H9 (cell line): Measurements from ENCODE around the gene CDO1. TPM values are rescaled to one million over a fixed set of nuclear protein-coding genes. Genes with fewer than 3 reads are reported as not detected.

ENCODE experiments used
- DNase-seq: peaks from one replicate; pipeline ENCODE4 v3.0.0-alpha.2; 2017
- H2AFZ ChIP-seq: one replicate; pipeline ENCODE4 v1.6.1; 2013; ENCODE audit warnings: mild to moderate bottlenecking, low read length, control low read depth, moderate library complexity
- H2AK5ac ChIP-seq: 2 replicates; pipeline ENCODE4 v1.6.1; 2013; ENCODE audit warnings: low read length, control low read depth, mixed read lengths; ENCODE audit not compliant: insufficient read length
- H2BK120ac ChIP-seq: one replicate; pipeline ENCODE4 v1.6.1; 2013; ENCODE audit warnings: low read depth, mild to moderate bottlenecking, low read length, control low read depth, inconsistent platforms; ENCODE audit not compliant: poor library complexity, severe bottlenecking
- H2BK12ac ChIP-seq: 2 replicates; pipeline ENCODE4 v1.6.1; 2013; ENCODE audit warnings: low read length, control low read depth, mixed read lengths, low read depth; ENCODE audit not compliant: insufficient read length
- H2BK15ac ChIP-seq: 2 replicates; pipeline ENCODE4 v1.6.1; 2013; ENCODE audit warnings: low read depth, low read length, control low read depth
- H2BK20ac ChIP-seq: one replicate; pipeline ENCODE4 v1.6.1; 2013; ENCODE audit warnings: low read depth, mild to moderate bottlenecking, low read length, control low read depth, inconsistent platforms; ENCODE audit not compliant: poor library complexity, severe bottlenecking
- H2BK5ac ChIP-seq: 2 replicates; pipeline ENCODE4 v1.6.1; 2013; ENCODE audit warnings: low read length, control low read depth, mixed read lengths; ENCODE audit not compliant: insufficient read length
- H3K14ac ChIP-seq: 2 replicates; pipeline ENCODE4 v1.6.1; 2013; ENCODE audit warnings: low read length, control low read depth; ENCODE audit not compliant: insufficient read depth
- H3K18ac ChIP-seq: 2 replicates; pipeline ENCODE4 v1.6.1; 2013; ENCODE audit warnings: low read depth, mild to moderate bottlenecking, mixed read lengths, low read length, control low read depth; ENCODE audit not compliant: insufficient read length
- H3K23ac ChIP-seq: 2 replicates; pipeline ENCODE4 v1.6.1; 2013; ENCODE audit warnings: low read length, control low read depth, mixed read lengths, low read depth; ENCODE audit not compliant: insufficient read length
- H3K23me2 ChIP-seq: 2 replicates; pipeline ENCODE4 v1.6.1; 2013; ENCODE audit warnings: low read depth, mild to moderate bottlenecking, mixed read lengths, low read length, control low read depth; ENCODE audit not compliant: insufficient read length, poor library complexity, severe bottlenecking
- H3K27ac ChIP-seq: 2 replicates; pipeline ENCODE4 v1.5.1; 2013; ENCODE audit warnings: low read length, control low read depth, mixed read lengths, low read depth; ENCODE audit not compliant: insufficient read length
- H3K27me3 ChIP-seq: 2 replicates; pipeline ENCODE4 v1.6.1; 2013; ENCODE audit warnings: low read length, control low read depth, inconsistent platforms; ENCODE audit not compliant: insufficient read depth
- H3K4ac ChIP-seq: 2 replicates; pipeline ENCODE4 v1.6.1; 2013; ENCODE audit warnings: low read depth, mild to moderate bottlenecking, control low read depth, inconsistent platforms, low read length, moderate library complexity
- H3K4me1 ChIP-seq: 2 replicates; pipeline ENCODE4 v1.6.1; 2013; ENCODE audit warnings: low read length, control low read depth, inconsistent platforms; ENCODE audit not compliant: insufficient read depth
- H3K4me2 ChIP-seq: 2 replicates; pipeline ENCODE4 v1.6.1; 2013; ENCODE audit warnings: low read length, control low read depth, mixed read lengths; ENCODE audit not compliant: insufficient read length, insufficient read depth
- H3K56ac ChIP-seq: 2 replicates; pipeline ENCODE4 v1.6.1; 2013; ENCODE audit warnings: low read depth, mild to moderate bottlenecking, mixed read lengths, low read length, control low read depth; ENCODE audit not compliant: insufficient read length
- H3K79me1 ChIP-seq: 2 replicates; pipeline ENCODE4 v1.6.1; 2013; ENCODE audit warnings: low read depth, mild to moderate bottlenecking, moderate library complexity, low read length, control low read depth, inconsistent platforms; ENCODE audit not compliant: insufficient read depth, poor library complexity, severe bottlenecking
- H3K79me2 ChIP-seq: 2 replicates; pipeline ENCODE4 v1.6.1; 2013; ENCODE audit warnings: low read length, control low read depth, inconsistent platforms; ENCODE audit not compliant: insufficient read depth
- H3K9ac ChIP-seq: 2 replicates; pipeline ENCODE4 v1.6.1; 2013; ENCODE audit warnings: low read length, control low read depth, mixed read lengths; ENCODE audit not compliant: insufficient read length; ENCODE audit errors: extremely low read depth
- H3K9me3 ChIP-seq: one replicate; pipeline ENCODE4 v1.6.1; 2013; ENCODE audit warnings: low read depth, low read length, inconsistent platforms; ENCODE audit not compliant: control insufficient read depth
- H3T11ph ChIP-seq: one replicate; pipeline ENCODE4 v1.6.1; 2013; ENCODE audit warnings: mild to moderate bottlenecking, low read length, control low read depth, inconsistent platforms
- H4K20me1 ChIP-seq: one replicate; pipeline ENCODE4 v1.6.1; 2013; ENCODE audit not compliant: control insufficient read depth, insufficient read length, insufficient read depth
- H4K5ac ChIP-seq: 2 replicates; pipeline ENCODE4 v1.6.1; 2013; ENCODE audit warnings: low read depth, mild to moderate bottlenecking, mixed read lengths, low read length, control low read depth; ENCODE audit not compliant: insufficient read length
- H4K8ac ChIP-seq: replicated peaks from 2 replicates; pipeline ENCODE4 v1.6.1; 2013; ENCODE audit warnings: low read length, control low read depth, mixed read lengths, low read depth; ENCODE audit not compliant: insufficient read length
- H4K91ac ChIP-seq: 2 replicates; pipeline ENCODE4 v1.6.1; 2013; ENCODE audit warnings: low read depth, mild to moderate bottlenecking, moderate library complexity, mixed read lengths, low read length, control low read depth; ENCODE audit not compliant: insufficient read length
- H3K27ac Mint-ChIP-seq, 3 experiments: 2 replicates in 2 of 3; 3 replicates in 1 of 3; pipeline ENCODE4 v1.8.0; 2020 to 2021; ENCODE audit warnings: mixed read lengths in 3 of 3, mild to moderate bottlenecking in 1 of 3, moderate library complexity in 1 of 3
- H3K27me3 Mint-ChIP-seq: 2 replicates; pipeline ENCODE4 v1.8.0; 2021; ENCODE audit warnings: low read depth, mild to moderate bottlenecking, moderate library complexity, mixed read lengths
- H3K36me3 Mint-ChIP-seq, 3 experiments: 2 replicates in 2 of 3; 3 replicates in 1 of 3; pipeline ENCODE4 v1.8.0; 2020 to 2021; ENCODE audit warnings: low read depth in 3 of 3, mixed read lengths in 3 of 3; ENCODE audit not compliant: insufficient read depth in 1 of 3
- H3K4me1 Mint-ChIP-seq, 2 experiments: 2 replicates each; pipeline ENCODE4 v1.8.0; 2020; ENCODE audit warnings: mixed read lengths in 2 of 2
- H3K4me3 Mint-ChIP-seq, 2 experiments: 2 replicates in 1 of 2; 3 replicates in 1 of 2; pipeline ENCODE4 v1.8.0; 2020 to 2021; ENCODE audit warnings: mild to moderate bottlenecking in 2 of 2, mixed read lengths in 2 of 2, moderate library complexity in 1 of 2
- H3K9me3 Mint-ChIP-seq, 2 experiments: 2 replicates in 1 of 2; 3 replicates in 1 of 2; pipeline ENCODE4 v1.8.0; 2020; ENCODE audit warnings: mild to moderate bottlenecking in 2 of 2, mixed read lengths in 2 of 2, moderate library complexity in 1 of 2
- WGBS: extraction: QIAGEN DNeasy Blood & Tissue Kit; methylation state at CpG from one replicate; pipeline ENCODE4 v1.1.7; 2013; ENCODE audit warnings: missing lambda C conversion rate, low lambda C conversion rate, mixed read lengths; ENCODE audit not compliant: insufficient read length; ENCODE audit errors: extremely low coverage; 5-methylcytosine and 5-hydroxymethylcytosine counted together
- total RNA-seq: library from RNA; stranded (reverse); gene quantifications from 2 replicates; pipeline ENCODE4 v1.2.1, GENCODE V29; 2021
- TF ChIP-seq, protein P1 (sequence below): fragments of 200-600 bp; sonication (generic); conservative IDR thresholded peaks from 3 replicates; pipeline ENCODE4 v1.8.0; 2021; ENCODE audit warnings: antibody characterized with exemption, mild to moderate bottlenecking

CDO1 gene
- total RNA-seq, 1 experiment from 2014 or later = 11.2 TPM

DNA sequence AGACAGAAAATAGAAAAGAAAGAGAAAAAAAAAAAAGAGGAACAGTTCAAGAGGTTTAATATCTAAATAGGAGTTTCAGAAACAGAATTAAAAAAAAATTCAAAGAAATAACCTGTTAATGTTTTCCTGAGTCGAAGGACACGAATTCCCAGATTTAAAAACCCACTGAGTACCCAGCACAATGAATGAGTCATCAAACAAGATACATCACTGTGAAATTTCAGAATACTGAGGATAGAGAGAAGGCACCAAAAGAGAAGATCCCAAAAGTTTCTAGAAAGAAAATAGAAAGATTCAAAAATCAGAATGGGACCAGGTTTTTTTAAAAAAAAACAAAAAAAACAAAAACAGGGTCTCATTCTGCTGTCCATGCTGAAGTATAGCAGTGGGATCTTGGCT is 8.8 kb downstream of the CDO1 start:
- H3K4me1 ChIP-seq = no peaks in the 10 kb centered on the region
- H3K14ac ChIP-seq = no peak overlapping the region
- H4K91ac ChIP-seq = no peak overlapping the region
- H3K79me2 ChIP-seq = no peaks in the 10 kb centered on the region
- H2BK15ac ChIP-seq = no peak overlapping the region
- no peaks in the 10 kb centered on the region for H3K9me3 Mint-ChIP-seq
- no peaks in the 10 kb centered on the region for H3K27me3 Mint-ChIP-seq
- H3T11ph ChIP-seq = no peak overlapping the region
- no peak for DNase-seq
- no CpG with 5 or more reads among the region's 2 CpGs for WGBS
- H3K9ac ChIP-seq = no peak overlapping the region
- no peak overlapping the region for H4K8ac ChIP-seq
- no peak overlapping the region for H3K18ac ChIP-seq
- H3K79me1 ChIP-seq = no peaks in the 10 kb centered on the region
- TF ChIP-seq, protein P1, sequence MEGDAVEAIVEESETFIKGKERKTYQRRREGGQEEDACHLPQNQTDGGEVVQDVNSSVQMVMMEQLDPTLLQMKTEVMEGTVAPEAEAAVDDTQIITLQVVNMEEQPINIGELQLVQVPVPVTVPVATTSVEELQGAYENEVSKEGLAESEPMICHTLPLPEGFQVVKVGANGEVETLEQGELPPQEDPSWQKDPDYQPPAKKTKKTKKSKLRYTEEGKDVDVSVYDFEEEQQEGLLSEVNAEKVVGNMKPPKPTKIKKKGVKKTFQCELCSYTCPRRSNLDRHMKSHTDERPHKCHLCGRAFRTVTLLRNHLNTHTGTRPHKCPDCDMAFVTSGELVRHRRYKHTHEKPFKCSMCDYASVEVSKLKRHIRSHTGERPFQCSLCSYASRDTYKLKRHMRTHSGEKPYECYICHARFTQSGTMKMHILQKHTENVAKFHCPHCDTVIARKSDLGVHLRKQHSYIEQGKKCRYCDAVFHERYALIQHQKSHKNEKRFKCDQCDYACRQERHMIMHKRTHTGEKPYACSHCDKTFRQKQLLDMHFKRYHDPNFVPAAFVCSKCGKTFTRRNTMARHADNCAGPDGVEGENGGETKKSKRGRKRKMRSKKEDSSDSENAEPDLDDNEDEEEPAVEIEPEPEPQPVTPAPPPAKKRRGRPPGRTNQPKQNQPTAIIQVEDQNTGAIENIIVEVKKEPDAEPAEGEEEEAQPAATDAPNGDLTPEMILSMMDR = no peak
- H2BK5ac ChIP-seq = no peak overlapping the region
- peaks cover 16% of the 10 kb centered on the region in 2 experiments for H3K4me1 Mint-ChIP-seq
- no peak overlapping the region for H3K23ac ChIP-seq
- H2BK12ac ChIP-seq = no peak overlapping the region
- H2BK120ac ChIP-seq = no peak overlapping the region
- no peaks in the 10 kb centered on the region for H4K20me1 ChIP-seq
- peak overlapping the region in 2 of 3 experiments; percentile 34 to 90; a peak in 5 of 7 replicates for H3K27ac Mint-ChIP-seq
- H3K56ac ChIP-seq = no peak overlapping the region
- H2AFZ ChIP-seq = no peak overlapping the region
- no peaks in the 10 kb centered on the region for H3K27me3 ChIP-seq
- H3K9me3 ChIP-seq = no peaks in the 10 kb centered on the region
- H3K27ac ChIP-seq = no peak overlapping the region
- H3K4me2 ChIP-seq = no peak overlapping the region
- H3K4ac ChIP-seq = no peak overlapping the region
- H2BK20ac ChIP-seq = no peak overlapping the region
- no peak overlapping the region for H4K5ac ChIP-seq
- H3K36me3 Mint-ChIP-seq = peaks cover 8 to 36% (median 17%) of the 10 kb centered on the region in 3 experiments; a peak in 6 of 7 replicates
- H2AK5ac ChIP-seq = no peak overlapping the region
- H3K4me3 Mint-ChIP-seq = no peak overlapping the region
- no peaks in the 10 kb centered on the region for H3K23me2 ChIP-seq
